Airway epithelial cell (primary cell): ENCODE data around the gene IFNA1. TPM values are rescaled to one million over a fixed set of nuclear protein-coding genes. Genes with fewer than 3 reads are reported as not detected.

Experiments used
- total RNA-seq: library from RNA; depleted of rRNA; stranded (reverse); fragments of >200 nt; gene quantifications from 2 replicates; pipeline ENCODE4 v1.2.3, GENCODE V29; 2015

Gene IFNA1
- total RNA-seq = not detected in 2 replicates

DNA sequence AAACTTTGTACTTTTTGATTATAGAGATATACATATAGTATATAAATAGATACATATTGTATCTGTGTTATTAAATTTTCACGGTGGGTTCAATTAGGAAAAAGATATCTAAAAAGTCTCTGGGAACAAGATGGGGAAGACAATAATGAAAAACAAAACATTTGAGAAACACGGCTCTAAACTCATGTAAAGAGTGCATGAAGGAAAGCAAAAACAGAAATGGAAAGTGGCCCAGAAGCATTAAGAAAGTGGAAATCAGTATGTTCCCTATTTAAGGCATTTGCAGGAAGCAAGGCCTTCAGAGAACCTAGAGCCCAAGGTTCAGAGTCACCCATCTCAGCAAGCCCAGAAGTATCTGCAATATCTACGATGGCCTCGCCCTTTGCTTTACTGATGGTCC, at the start of gene IFNA1:
TSS of gene IFNA1 (plus strand) at position 301 of the 400 bp plus-strand sequence. CDS start at position 370, 69 bp downstream.

DNA sequence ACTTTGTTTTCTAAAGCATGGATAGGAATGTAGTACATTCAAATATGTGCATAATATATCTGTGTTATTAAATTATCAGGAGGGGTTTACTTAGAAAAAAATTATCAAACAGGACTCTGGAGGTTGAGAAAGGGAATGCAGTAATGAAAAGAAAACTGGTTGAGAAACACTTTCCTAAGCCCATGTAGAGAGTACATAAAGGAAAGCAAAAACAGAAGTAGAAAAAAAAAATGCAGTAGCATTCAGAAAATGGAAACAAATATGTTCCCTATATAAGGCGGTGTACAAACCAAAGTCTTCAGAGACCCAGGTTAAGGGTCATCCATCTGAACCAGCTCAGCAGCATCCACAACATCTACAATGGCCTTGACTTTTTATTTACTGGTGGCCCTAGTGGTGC, 31.4 kb upstream of the IFNA1 start, which contains the start of gene IFNA8:
TSS of gene IFNA8 (plus strand) at position 301 of the 400 bp plus-strand sequence. CDS start at position 361, 60 bp downstream.

DNA sequence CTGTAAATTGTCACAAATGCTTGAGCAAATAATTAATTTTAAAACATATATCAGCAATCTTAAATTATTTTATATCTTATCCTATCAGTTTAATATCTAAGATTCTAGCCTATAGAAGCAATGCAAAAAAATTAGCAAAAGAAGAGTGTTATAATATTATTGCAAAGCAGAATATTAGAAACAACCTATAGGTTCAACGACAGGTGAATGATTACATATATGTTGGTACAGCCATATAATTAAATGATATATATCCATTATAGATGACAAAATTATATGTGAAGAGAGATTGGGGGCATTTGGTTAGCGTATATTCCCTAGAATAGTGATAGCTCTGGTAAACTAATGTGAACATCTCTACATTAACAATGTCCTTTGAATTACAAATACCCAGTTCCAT, 42.0 kb downstream of the IFNA1 start, which contains the start of gene IFNE:
TSS of gene IFNE (minus strand) at position 101 of the 400 bp plus-strand sequence. CDS start 619 bp downstream, outside the sequence.

Other genes starting within 250 kb of the IFNA1 start
- gene IFNA7, start 238.2 kb upstream of the IFNA1 start, total RNA-seq = not detected in 2 replicates
- not detected in 2 replicates for gene IFNA10, start 233.3 kb upstream of the IFNA1 start, total RNA-seq
- gene IFNA16, start 223.1 kb upstream of the IFNA1 start, total RNA-seq = not detected in 2 replicates
- gene IFNA17, start 212.2 kb upstream of the IFNA1 start, total RNA-seq = not detected in 2 replicates
- not detected in 2 replicates for gene IFNA14, start 200.4 kb upstream of the IFNA1 start, total RNA-seq
- not detected in 2 replicates for gene IFNA5, start 135.1 kb upstream of the IFNA1 start, total RNA-seq
- 15.2 and 17.8 TPM in 2 replicates for gene KLHL9, start 105.0 kb upstream of the IFNA1 start, total RNA-seq
- not detected in 2 replicates for gene IFNA6, start 89.6 kb upstream of the IFNA1 start, total RNA-seq
- gene IFNA13, start 72.4 kb upstream of the IFNA1 start, total RNA-seq = not detected in 2 replicates
- not detected in 2 replicates for gene IFNA2, start 55.0 kb upstream of the IFNA1 start, total RNA-seq
- not detected in 2 replicates for gene IFNA8, start 31.3 kb upstream of the IFNA1 start, total RNA-seq
- gene IFNE, start 41.9 kb downstream of the IFNA1 start, total RNA-seq = 2.9 and 3.5 TPM in 2 replicates